ENCODE results near the gene GPR139. TPM values are rescaled to one million over a fixed set of nuclear protein-coding genes. Genes with fewer than 3 reads are reported as not detected.

Gene GPR139
- not detected in 2 replicates for total RNA-seq (2014; rRNA removed; shearing (Covaris generic); ENCODE audit: low replicate concordance)

DNA sequence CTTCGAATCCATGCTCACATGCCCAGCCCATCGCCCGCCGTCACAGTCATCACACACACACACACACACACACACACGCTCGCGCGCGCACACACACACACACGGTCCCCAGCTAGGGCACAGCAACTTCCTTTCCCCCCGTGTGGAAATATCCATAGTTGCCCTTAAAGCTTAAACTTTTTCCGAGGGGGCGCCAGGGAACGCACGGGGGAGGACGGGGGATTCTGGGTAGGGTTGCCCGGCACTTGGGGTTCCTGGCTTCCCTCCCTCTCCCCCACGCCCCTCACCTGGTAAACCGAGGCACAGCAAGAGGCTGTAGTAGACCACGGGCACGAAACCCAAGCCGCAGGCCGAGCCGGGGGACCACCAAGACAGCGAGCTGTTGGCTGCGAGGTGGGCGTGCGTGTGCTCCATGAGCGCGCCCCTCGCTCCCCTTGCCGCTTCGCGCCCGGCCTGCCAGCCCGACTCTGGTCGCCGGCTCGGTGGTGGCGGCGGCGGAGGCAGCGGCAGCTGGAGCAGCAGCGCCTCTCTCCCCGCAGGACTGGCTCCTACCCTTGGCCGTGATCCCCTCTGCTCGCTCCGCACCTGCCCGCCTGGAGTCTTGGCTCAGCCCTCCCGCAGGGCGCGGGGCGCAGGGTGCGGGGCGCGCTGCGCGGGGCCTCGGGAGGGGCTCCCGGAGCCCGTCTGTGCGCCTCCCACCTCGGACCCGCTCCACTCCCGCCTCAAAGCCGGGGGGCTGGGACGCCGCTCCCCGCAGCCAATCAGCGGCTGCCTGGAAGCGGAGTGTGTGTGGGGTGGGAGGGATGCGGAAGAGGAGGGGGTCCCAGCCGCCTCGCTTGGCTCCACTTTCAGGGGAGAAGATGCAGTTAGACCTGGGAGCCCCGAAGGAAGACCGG is at the start of gene GPR139:
Gene GPR139 (minus strand): TSS at position 688 of the 896 bp plus-strand sequence. CDS start 274 bp downstream, at position 414.
- H3K27ac ChIP-seq (ENCODE audit: low read length), result no peak within 1 kb of the TSS
- H4K20me1 ChIP-seq (ENCODE audit: insufficient read depth, low read depth, low read length), result no peaks in the 10 kb centered on the region
- H3K79me2 ChIP-seq (ENCODE audit: low read length), result no peaks in the 10 kb centered on the region
- H3K27me3 ChIP-seq (ENCODE audit: low read length), result no peaks in the 10 kb centered on the region
- no peak within 1 kb of the TSS for H3K4me3 ChIP-seq (ENCODE audit: low read length)
- no peak within 1 kb of the TSS for H2AFZ ChIP-seq (ENCODE audit: low read length)
- H3K36me3 ChIP-seq (ENCODE audit: insufficient read depth, low read length), result no peaks in the 10 kb centered on the region
- H3K9me2 ChIP-seq (replicated peaks; ENCODE audit: insufficient read depth, low read length), result no peaks in the 10 kb centered on the region
- no peak within 1 kb of the TSS for H3K4me2 ChIP-seq (ENCODE audit: low read depth, low read length, poor library complexity, severe bottlenecking)
- no peak within 1 kb of the TSS for H3K9ac ChIP-seq (ENCODE audit: low read length)
- no peaks in the 10 kb centered on the region for H3K4me1 ChIP-seq (ENCODE audit: low read length)
- H3K9me3 ChIP-seq (ENCODE audit: low read length), result no peaks in the 10 kb centered on the region
- DNase-seq, result no peak

- no peak overlapping the region for H3K4me3 ChIP-seq (ENCODE audit: low read length)
- H3K4me2 ChIP-seq (ENCODE audit: low read depth, low read length, poor library complexity, severe bottlenecking), result no peak overlapping the region
- no peaks in the 10 kb centered on the region for H3K27me3 ChIP-seq (ENCODE audit: low read length)
- no peaks in the 10 kb centered on the region for H4K20me1 ChIP-seq (ENCODE audit: insufficient read depth, low read depth, low read length)
- no peaks in the 10 kb centered on the region for H3K9me3 ChIP-seq (ENCODE audit: low read length)
- no peaks in the 10 kb centered on the region for H3K36me3 ChIP-seq (ENCODE audit: insufficient read depth, low read length)
- H3K9ac ChIP-seq (ENCODE audit: low read length), result no peak overlapping the region
- no peaks in the 10 kb centered on the region for H3K79me2 ChIP-seq (ENCODE audit: low read length)
- H3K9me2 ChIP-seq (replicated peaks; ENCODE audit: insufficient read depth, low read length), result no peaks in the 10 kb centered on the region
- H3K4me1 ChIP-seq (ENCODE audit: low read length), result no peaks in the 10 kb centered on the region
- H2AFZ ChIP-seq (ENCODE audit: low read length), result no peak overlapping the region
- no peak overlapping the region for H3K27ac ChIP-seq (ENCODE audit: low read length)
- DNase-seq, result no peak
Observed at GRCh38 chr16:20122011-20122410, 48.3 kb upstream of the GPR139 start.

DNA sequence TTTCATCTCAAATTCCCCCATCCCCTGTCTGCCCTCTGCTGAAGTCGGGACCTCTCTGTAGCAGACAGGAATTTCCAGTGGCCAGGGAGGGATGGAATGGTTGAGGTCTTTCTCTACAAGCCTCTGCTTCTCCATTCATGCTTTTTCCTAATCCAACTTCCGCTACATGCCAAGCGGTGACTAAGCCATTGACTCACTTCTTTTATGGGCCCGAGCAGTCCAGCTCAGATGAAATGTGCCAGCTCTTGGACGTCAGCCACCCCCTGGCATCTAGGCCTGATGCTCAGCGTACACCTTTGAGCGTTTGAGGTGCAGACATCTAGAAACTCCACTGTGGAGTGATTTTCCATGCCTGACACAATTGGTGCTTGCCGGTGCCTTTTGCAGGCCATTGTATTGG is 40.7 kb upstream of the GPR139 start:
- Histone ChIP-seq H3K9me2 (replicated peaks; ENCODE audit: insufficient read depth, low read length) (no peaks in the 10 kb centered on the region), H4K20me1 (ENCODE audit: insufficient read depth, low read depth, low read length) (no peaks in the 10 kb centered on the region), H3K4me2 (ENCODE audit: low read depth, low read length, poor library complexity, severe bottlenecking) (no peak overlapping the region), H3K4me3 (ENCODE audit: low read length) (no peak overlapping the region), H3K4me1 (ENCODE audit: low read length) (no peaks in the 10 kb centered on the region), H3K27me3 (ENCODE audit: low read length) (no peaks in the 10 kb centered on the region), H3K27ac (ENCODE audit: low read length) (no peak overlapping the region), H2AFZ (ENCODE audit: low read length) (no peak overlapping the region), H3K9ac (ENCODE audit: low read length) (no peak overlapping the region), H3K9me3 (ENCODE audit: low read length) (no peaks in the 10 kb centered on the region), H3K79me2 (ENCODE audit: low read length) (no peaks in the 10 kb centered on the region), H3K36me3 (ENCODE audit: insufficient read depth, low read length) (no peaks in the 10 kb centered on the region)
- no peak for DNase-seq

GRCh38 chr16:20111143-20111542 is 37.5 kb upstream of the GPR139 start:
- Histone ChIP-seq H3K9me2 (replicated peaks; ENCODE audit: insufficient read depth, low read length) (no peaks in the 10 kb centered on the region), H3K9me3 (ENCODE audit: low read length) (no peaks in the 10 kb centered on the region), H3K27ac (ENCODE audit: low read length) (no peak overlapping the region), H3K79me2 (ENCODE audit: low read length) (no peaks in the 10 kb centered on the region), H3K9ac (ENCODE audit: low read length) (no peak overlapping the region), H3K36me3 (ENCODE audit: insufficient read depth, low read length) (no peaks in the 10 kb centered on the region), H4K20me1 (ENCODE audit: insufficient read depth, low read depth, low read length) (no peaks in the 10 kb centered on the region), H3K27me3 (ENCODE audit: low read length) (no peaks in the 10 kb centered on the region), H3K4me2 (ENCODE audit: low read depth, low read length, poor library complexity, severe bottlenecking) (no peak overlapping the region), H3K4me3 (ENCODE audit: low read length) (no peak overlapping the region), H2AFZ (ENCODE audit: low read length) (no peak overlapping the region), H3K4me1 (ENCODE audit: low read length) (no peaks in the 10 kb centered on the region)
- no peak for DNase-seq

- H3K9ac ChIP-seq (ENCODE audit: low read length), result no peak overlapping the region
- H4K20me1 ChIP-seq (ENCODE audit: insufficient read depth, low read depth, low read length), result no peaks in the 10 kb centered on the region
- no peak overlapping the region for H3K4me3 ChIP-seq (ENCODE audit: low read length)
- no peaks in the 10 kb centered on the region for H3K27me3 ChIP-seq (ENCODE audit: low read length)
- H3K4me2 ChIP-seq (ENCODE audit: low read depth, low read length, poor library complexity, severe bottlenecking), result no peak overlapping the region
- no peaks in the 10 kb centered on the region for H3K4me1 ChIP-seq (ENCODE audit: low read length)
- H2AFZ ChIP-seq (ENCODE audit: low read length), result no peak overlapping the region
- no peaks in the 10 kb centered on the region for H3K9me2 ChIP-seq (replicated peaks; ENCODE audit: insufficient read depth, low read length)
- H3K36me3 ChIP-seq (ENCODE audit: insufficient read depth, low read length), result no peaks in the 10 kb centered on the region
- no peak overlapping the region for H3K27ac ChIP-seq (ENCODE audit: low read length)
- no peak for DNase-seq
- no peaks in the 10 kb centered on the region for H3K79me2 ChIP-seq (ENCODE audit: low read length)
- no peaks in the 10 kb centered on the region for H3K9me3 ChIP-seq (ENCODE audit: low read length)
Observed at GRCh38 chr16:20107083-20107482, 33.4 kb upstream of the GPR139 start.

GRCh38 chr16:20104563-20105183 is 31.0 kb upstream of the GPR139 start:
- Histone ChIP-seq H3K4me1 (ENCODE audit: low read length) (no peaks in the 10 kb centered on the region), H3K9ac (ENCODE audit: low read length) (no peak overlapping the region)

GRCh38 chr16:20102521-20102920 is 28.8 kb upstream of the GPR139 start:
- H3K4me3 ChIP-seq (ENCODE audit: low read length), result no peak overlapping the region
- no peaks in the 10 kb centered on the region for H3K9me3 ChIP-seq (ENCODE audit: low read length)
- H3K27ac ChIP-seq (ENCODE audit: low read length), result no peak overlapping the region
- H4K20me1 ChIP-seq (ENCODE audit: insufficient read depth, low read depth, low read length), result no peaks in the 10 kb centered on the region
- no peaks in the 10 kb centered on the region for H3K9me2 ChIP-seq (replicated peaks; ENCODE audit: insufficient read depth, low read length)
- H3K27me3 ChIP-seq (ENCODE audit: low read length), result no peaks in the 10 kb centered on the region
- no peak for DNase-seq
- H3K9ac ChIP-seq (ENCODE audit: low read length), result no peak overlapping the region
- no peaks in the 10 kb centered on the region for H3K36me3 ChIP-seq (ENCODE audit: insufficient read depth, low read length)
- no peaks in the 10 kb centered on the region for H3K79me2 ChIP-seq (ENCODE audit: low read length)
- no peak overlapping the region for H3K4me2 ChIP-seq (ENCODE audit: low read depth, low read length, poor library complexity, severe bottlenecking)
- H3K4me1 ChIP-seq (ENCODE audit: low read length), result no peaks in the 10 kb centered on the region
- no peak overlapping the region for H2AFZ ChIP-seq (ENCODE audit: low read length)

More at GRCh38 chr16:20104563-20105183, 31.0 kb upstream of the GPR139 start:
- no peak overlapping the region for H3K27ac ChIP-seq (ENCODE audit: low read length)
- no peaks in the 10 kb centered on the region for H4K20me1 ChIP-seq (ENCODE audit: insufficient read depth, low read depth, low read length)
- H3K27me3 ChIP-seq (ENCODE audit: low read length), result no peaks in the 10 kb centered on the region
- H3K9me3 ChIP-seq (ENCODE audit: low read length), result no peaks in the 10 kb centered on the region
- H3K4me2 ChIP-seq (ENCODE audit: low read depth, low read length, poor library complexity, severe bottlenecking), result no peak overlapping the region
- no peaks in the 10 kb centered on the region for H3K9me2 ChIP-seq (replicated peaks; ENCODE audit: insufficient read depth, low read length)
- no peak for DNase-seq
- H3K36me3 ChIP-seq (ENCODE audit: insufficient read depth, low read length), result no peaks in the 10 kb centered on the region
- no peaks in the 10 kb centered on the region for H3K79me2 ChIP-seq (ENCODE audit: low read length)
- H3K4me3 ChIP-seq (ENCODE audit: low read length), result no peak overlapping the region
- no peak overlapping the region for H2AFZ ChIP-seq (ENCODE audit: low read length)

DNA sequence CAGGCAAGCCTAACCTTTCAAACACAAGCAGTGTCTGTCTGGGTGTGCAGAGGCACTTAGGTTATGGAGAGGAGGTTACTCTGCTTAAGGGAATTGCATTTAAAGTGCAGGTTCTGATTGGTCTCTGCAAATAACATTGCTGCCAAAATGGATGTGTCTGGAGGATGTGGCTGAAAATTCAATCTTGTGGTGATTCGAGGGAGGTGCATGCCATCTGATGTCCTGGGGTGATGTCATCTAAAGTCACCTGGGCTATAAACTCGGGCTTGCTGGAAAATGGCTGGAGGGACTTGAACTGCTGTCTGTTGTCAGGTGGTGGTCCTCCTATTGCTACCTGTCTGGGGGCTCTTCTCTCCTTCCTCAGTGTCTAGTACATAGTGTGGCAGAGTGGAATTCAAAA is 28.3 kb upstream of the GPR139 start:
- no peaks in the 10 kb centered on the region for H3K9me3 ChIP-seq (ENCODE audit: low read length)
- no peaks in the 10 kb centered on the region for H3K9me2 ChIP-seq (replicated peaks; ENCODE audit: insufficient read depth, low read length)
- no peaks in the 10 kb centered on the region for H3K79me2 ChIP-seq (ENCODE audit: low read length)
- H3K4me2 ChIP-seq (ENCODE audit: low read depth, low read length, poor library complexity, severe bottlenecking), result no peak overlapping the region
- H4K20me1 ChIP-seq (ENCODE audit: insufficient read depth, low read depth, low read length), result no peaks in the 10 kb centered on the region
- no peaks in the 10 kb centered on the region for H3K27me3 ChIP-seq (ENCODE audit: low read length)
- no peak overlapping the region for H3K27ac ChIP-seq (ENCODE audit: low read length)
- H2AFZ ChIP-seq (ENCODE audit: low read length), result no peak overlapping the region
- H3K36me3 ChIP-seq (ENCODE audit: insufficient read depth, low read length), result no peaks in the 10 kb centered on the region
- H3K4me3 ChIP-seq (ENCODE audit: low read length), result no peak overlapping the region
- no peak overlapping the region for H3K9ac ChIP-seq (ENCODE audit: low read length)
- DNase-seq, result no peak
- H3K4me1 ChIP-seq (ENCODE audit: low read length), result no peaks in the 10 kb centered on the region
